A549 treated with ZK216348 at 1 μM for 4 hours (cell line): ENCODE data around the gene LIMS3. TPM values are rescaled to one million over a fixed set of nuclear protein-coding genes. Genes with fewer than 3 reads are reported as not detected.

Source experiments
- total RNA-seq: library from RNA; stranded (reverse); fragments of 200-300 nt; extraction: Qiagen RNA extraction; gene quantifications from 5 replicates; pipeline ENCODE4 v1.2.3, GENCODE V29; 2022; ENCODE audit warnings: low read depth

LIMS3 gene, protein sequence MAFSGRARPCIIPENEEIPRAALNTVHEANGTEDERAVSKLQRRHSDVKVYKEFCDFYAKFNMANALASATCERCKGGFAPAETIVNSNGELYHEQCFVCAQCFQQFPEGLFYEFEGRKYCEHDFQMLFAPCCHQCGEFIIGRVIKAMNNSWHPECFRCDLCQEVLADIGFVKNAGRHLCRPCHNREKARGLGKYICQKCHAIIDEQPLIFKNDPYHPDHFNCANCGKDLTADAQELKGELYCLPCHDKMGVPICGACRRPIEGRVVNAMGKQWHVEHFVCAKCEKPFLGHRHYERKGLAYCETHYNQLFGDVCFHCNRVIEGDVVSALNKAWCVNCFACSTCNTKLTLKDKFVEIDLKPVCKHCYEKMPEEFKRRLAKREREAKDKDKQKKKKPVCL
- not detected in 5 replicates for total RNA-seq

DNA sequence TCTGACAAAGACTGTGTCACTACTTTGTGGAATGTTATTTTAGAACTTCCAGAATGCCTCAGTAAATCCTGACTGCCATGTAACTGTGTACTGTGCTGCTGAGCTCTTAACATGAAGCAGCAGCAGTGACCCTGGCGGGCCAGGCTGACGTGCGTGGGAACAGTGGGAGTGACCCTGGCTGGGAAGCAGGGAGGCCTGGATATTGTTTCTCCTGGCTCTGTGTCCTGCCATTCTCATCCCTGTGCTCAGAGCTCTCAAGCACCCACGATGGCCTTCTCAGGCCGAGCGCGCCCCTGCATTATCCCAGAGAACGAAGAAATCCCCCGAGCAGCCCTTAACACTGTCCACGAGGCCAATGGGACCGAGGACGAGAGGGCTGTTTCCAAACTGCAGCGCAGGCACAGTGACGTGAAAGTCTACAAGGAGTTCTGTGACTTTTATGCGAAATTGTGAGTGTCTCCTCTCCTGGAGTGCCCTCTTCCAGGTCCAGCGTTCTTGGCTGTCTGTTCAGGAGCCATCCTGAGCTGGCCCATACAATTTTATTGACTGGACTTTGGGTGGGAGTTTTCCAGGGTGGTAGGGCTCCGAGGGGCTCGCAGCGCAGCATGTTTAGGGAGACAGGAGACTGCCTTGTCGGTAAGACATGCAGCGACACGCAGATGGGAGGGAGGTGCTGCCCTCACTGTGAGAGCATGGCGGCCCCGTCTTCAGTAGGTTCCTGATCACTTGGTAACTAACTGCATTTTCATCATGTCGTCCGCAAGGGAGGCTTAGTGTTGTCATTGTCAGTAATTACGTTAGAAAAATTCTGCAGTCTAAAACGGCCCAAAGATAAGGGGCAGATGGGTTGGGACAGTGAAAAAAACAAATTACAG lies at the start of gene LIMS3:
LIMS3 (plus strand) TSS at position 227 of the 875 bp plus-strand sequence; CDS start at position 268, 41 bp downstream.

Other genes with a start within 250 kb of the LIMS3 start
- 3.9 to 11.3 TPM (median 7.8 TPM) in 5 replicates for gene RGPD5, start 104.4 kb upstream of the LIMS3 start, total RNA-seq
- gene MALL, start 217.1 kb downstream of the LIMS3 start, total RNA-seq: 131 to 207 TPM (median 152 TPM) in 5 replicates